ENCODE data around the gene GLCCI1.

GLCCI1 gene

GRCh38 chr7:7923818-7924217, 44.8 kb upstream of the GLCCI1 start:
- Histone ChIP-seq H3K9me2 (ENCODE audit: low read depth, low read length) (no peaks in the 10 kb centered on the region), H4K20me1 (ENCODE audit: insufficient read depth, low read length) (no peaks in the 10 kb centered on the region), H3K79me2 (ENCODE audit: insufficient read depth, low read length) (no peaks in the 10 kb centered on the region), H2AFZ (ENCODE audit: low read length) (no peak overlapping the region), H3K36me3 (ENCODE audit: insufficient read depth, low read length) (no peaks in the 10 kb centered on the region), H3K27me3 (ENCODE audit: insufficient read depth, low read length) (no peaks in the 10 kb centered on the region), H3K4me1 (ENCODE audit: insufficient read depth, low read length, severe bottlenecking) (peaks cover 60% of the 10 kb centered on the region), H3K9me3 (ENCODE audit: low read length) (peaks cover 5% of the 10 kb centered on the region; the same call in 1 of the 2 replicates), H3K27ac (ENCODE audit: low read depth, low read length, poor library complexity, severe bottlenecking) (peak overlapping the region; percentile 89), H3K9ac (ENCODE audit: low read length) (no peak overlapping the region), H3K4me3 (ENCODE audit: low read depth, low read length, poor library complexity, severe bottlenecking) (no peak overlapping the region), H3K4me2 (ENCODE audit: low read length) (no peak overlapping the region), H3F3A (ENCODE audit: insufficient read depth, low read length) (no peaks in the 10 kb centered on the region)
- TF ChIP-seq CTCF (IDR thresholded peaks at IDR 0.05; ENCODE audit: low read length) = no peak

GRCh38 chr7:7924303-7924702, 44.3 kb upstream of the GLCCI1 start:
- H3K4me2 ChIP-seq (ENCODE audit: low read length) = no peak overlapping the region
- H3K9me2 ChIP-seq (ENCODE audit: low read depth, low read length) = no peaks in the 10 kb centered on the region
- no peak overlapping the region for H2AFZ ChIP-seq (ENCODE audit: low read length)
- H3K4me1 ChIP-seq (ENCODE audit: insufficient read depth, low read length, severe bottlenecking) = peaks cover 55% of the 10 kb centered on the region
- H3K9me3 ChIP-seq (ENCODE audit: low read length) = peaks cover 5% of the 10 kb centered on the region; the same call in 1 of the 2 replicates
- no peaks in the 10 kb centered on the region for H3K79me2 ChIP-seq (ENCODE audit: insufficient read depth, low read length)
- no peaks in the 10 kb centered on the region for H3K36me3 ChIP-seq (ENCODE audit: insufficient read depth, low read length)
- H3K27ac ChIP-seq (ENCODE audit: low read depth, low read length, poor library complexity, severe bottlenecking) = peak overlapping the region; percentile 89
- H3K27me3 ChIP-seq (ENCODE audit: insufficient read depth, low read length) = no peaks in the 10 kb centered on the region
- no peaks in the 10 kb centered on the region for H3F3A ChIP-seq (ENCODE audit: insufficient read depth, low read length)
- no peak overlapping the region for H3K9ac ChIP-seq (ENCODE audit: low read length)
- no peaks in the 10 kb centered on the region for H4K20me1 ChIP-seq (ENCODE audit: insufficient read depth, low read length)
- TF ChIP-seq EZH2 (IDR thresholded peaks at IDR 0.05; ENCODE audit: borderline replicate concordance, low read length) (no peak), CTCF (IDR thresholded peaks at IDR 0.05; ENCODE audit: low read length) (no peak)
- H3K4me3 ChIP-seq (ENCODE audit: low read depth, low read length, poor library complexity, severe bottlenecking) = no peak overlapping the region

- no peaks in the 10 kb centered on the region for H3F3A ChIP-seq (ENCODE audit: insufficient read depth, low read length)
- no peaks in the 10 kb centered on the region for H3K27me3 ChIP-seq (ENCODE audit: insufficient read depth, low read length)
- H4K20me1 ChIP-seq (ENCODE audit: insufficient read depth, low read length) = no peaks in the 10 kb centered on the region
- no peak overlapping the region for H3K4me3 ChIP-seq (ENCODE audit: low read depth, low read length, poor library complexity, severe bottlenecking)
- H3K27ac ChIP-seq (ENCODE audit: low read depth, low read length, poor library complexity, severe bottlenecking) = no peak overlapping the region
- no peak overlapping the region for H3K4me2 ChIP-seq (ENCODE audit: low read length)
- H3K9me2 ChIP-seq (ENCODE audit: low read depth, low read length) = no peaks in the 10 kb centered on the region
- H3K4me1 ChIP-seq (ENCODE audit: insufficient read depth, low read length, severe bottlenecking) = no peaks in the 10 kb centered on the region
- H3K9ac ChIP-seq (ENCODE audit: low read length) = no peak overlapping the region
- TF ChIP-seq EZH2 (IDR thresholded peaks at IDR 0.05; ENCODE audit: borderline replicate concordance, low read length) = no peak
- no peak for TF ChIP-seq CTCF (IDR thresholded peaks at IDR 0.05; ENCODE audit: low read length)
- H2AFZ ChIP-seq (ENCODE audit: low read length) = no peak overlapping the region
- peaks cover 5% of the 10 kb centered on the region; the same call in 1 of the 2 replicates for H3K9me3 ChIP-seq (ENCODE audit: low read length)
- H3K36me3 ChIP-seq (ENCODE audit: insufficient read depth, low read length) = no peaks in the 10 kb centered on the region
- no peaks in the 10 kb centered on the region for H3K79me2 ChIP-seq (ENCODE audit: insufficient read depth, low read length)
Observed at GRCh38 chr7:7931626-7932025, 37.0 kb upstream of the GLCCI1 start.

Data from OCI-LY1 (cell line).